PC-3 (cell line): ENCODE measurements around the gene ATF7IP2. TPM values are rescaled to one million over a fixed set of nuclear protein-coding genes. Genes with fewer than 3 reads are reported as not detected.
"Not testable (repeated sequence)": the region's sequence is repeated elsewhere in the genome, so short reads cannot be mapped to it uniquely, and the experiment has no call there.

Experiments
- ATAC-seq: fragments of 200-7000 bp; cut with Tn5 transposase; 2 replicates; pipeline ENCODE4 v1.9.1; 2020; ENCODE audit warnings: mild to moderate bottlenecking, moderate library complexity
- BruUV-seq: library from RNA; stranded (reverse); fragments of 400-500 nt; replicated peaks from 2 replicates; lab custom pipeline; 2021; lab: Mats Ljungman, UMichigan
- CTCF ChIA-PET: fragments of 300-600 bp; sonication (Branson Sonifier 250); formaldehyde crosslinking; loops from one replicate; lab custom pipeline; 2022; ENCODE audit warnings: antibody characterized with exemption; lab: Charles Lee
- POLR2A ChIA-PET: fragments of 300-600 bp; sonication (Branson Sonifier 250); formaldehyde crosslinking; loops from one replicate; lab custom pipeline; 2022; ENCODE audit warnings: antibody characterized with exemption; ENCODE audit not compliant: unreplicated experiment; lab: Charles Lee
- DNase-seq: peaks from one replicate; pipeline ENCODE4 v3.0.0-alpha.2; 2015
- H2AFZ ChIP-seq: fragments of 300-600 bp; sonication (generic); 2 replicates; pipeline ENCODE4 v1.6.0; 2016; ENCODE audit warnings: antibody characterized with exemption, low read length
- H3F3A ChIP-seq: fragments of 300-600 bp; sonication (generic); one replicate; pipeline ENCODE4 v1.6.0; 2017; ENCODE audit warnings: antibody characterized with exemption, low read length, control low read depth, mild to moderate bottlenecking; ENCODE audit not compliant: unreplicated experiment
- H3K27ac ChIP-seq: fragments of 300-600 bp; sonication (generic); 2 replicates; pipeline ENCODE4 v1.5.1; 2016; ENCODE audit warnings: mild to moderate bottlenecking, low read length
- H3K27me3 ChIP-seq: fragments of 300-600 bp; sonication (generic); 2 replicates; pipeline ENCODE4 v1.6.1; 2016; ENCODE audit warnings: low read length, mixed read lengths
- H3K36me3 ChIP-seq: fragments of 300-600 bp; sonication (generic); 2 replicates; pipeline ENCODE4 v1.6.1; 2016; ENCODE audit warnings: low read depth, mixed run types, low read length, mixed read lengths
- H3K4me1 ChIP-seq: fragments of 300-600 bp; sonication (generic); 2 replicates; pipeline ENCODE4 v1.5.1; 2016; ENCODE audit warnings: low read length; ENCODE audit not compliant: insufficient read depth
- H3K4me2 ChIP-seq: fragments of 300-600 bp; sonication (generic); 2 replicates; pipeline ENCODE4 v1.6.0; 2016; ENCODE audit warnings: low read length
- H3K4me3 ChIP-seq: fragments of 300-600 bp; sonication (generic); 2 replicates; pipeline ENCODE4 v1.5.1; 2016; ENCODE audit warnings: mild to moderate bottlenecking, low read length, mixed read lengths
- H3K79me2 ChIP-seq: fragments of 300-600 bp; sonication (generic); 2 replicates; pipeline ENCODE4 v1.6.1; 2017; ENCODE audit warnings: low read length, mixed read lengths
- H3K9ac ChIP-seq: fragments of 300-600 bp; sonication (generic); 2 replicates; pipeline ENCODE4 v1.6.0; 2016; ENCODE audit warnings: mild to moderate bottlenecking, low read length
- H3K9me2 ChIP-seq: fragments of 300-600 bp; sonication (generic); replicated peaks from 2 replicates; pipeline ENCODE4 v1.6.1; 2016; ENCODE audit warnings: mixed run types, low read length, mixed read lengths
- H3K9me3 ChIP-seq: fragments of 300-600 bp; sonication (generic); 2 replicates; pipeline ENCODE4 v1.6.1; 2016; ENCODE audit warnings: low read length, mixed read lengths
- H4K20me1 ChIP-seq: fragments of 300-600 bp; sonication (generic); 2 replicates; pipeline ENCODE4 v1.6.1; 2016; ENCODE audit warnings: low read length, mixed read lengths
- EZH2 ChIP-seq: fragments of 300-600 bp; sonication (generic); IDR thresholded peaks from one replicate; pipeline ENCODE4 v1.6.1; 2017; ENCODE audit warnings: antibody characterized with exemption, mild to moderate bottlenecking, low read length; ENCODE audit not compliant: unreplicated experiment
- EZH2phosphoT487 ChIP-seq: fragments of 300-600 bp; sonication (generic); IDR thresholded peaks from 2 replicates; pipeline ENCODE4 v1.6.1; 2018; ENCODE audit warnings: mild to moderate bottlenecking, antibody characterized with exemption, low read length, borderline replicate concordance
- intact Hi-C: fragments of 100-400 bp; cut with micrococcal nuclease; formaldehyde crosslinking; loops from 2 replicates; pipeline ENCODE4 v1.9.0; 2023
- total RNA-seq: library from RNA; depleted of rRNA; stranded (reverse); fragments of >200 nt; gene quantifications from 2 replicates; pipeline ENCODE4 v1.2.3, GENCODE V29; 2014
- TF ChIP-seq, protein P1 (sequence below): fragments of 300-600 bp; sonication (generic); conservative IDR thresholded peaks from 2 replicates; pipeline ENCODE4 v1.5.1; 2017; ENCODE audit warnings: antibody characterized with exemption, low read depth, mild to moderate bottlenecking, low read length

ATF7IP2 gene
- total RNA-seq, 1 experiment from 2014 or later, result 6.2 TPM

DNA sequence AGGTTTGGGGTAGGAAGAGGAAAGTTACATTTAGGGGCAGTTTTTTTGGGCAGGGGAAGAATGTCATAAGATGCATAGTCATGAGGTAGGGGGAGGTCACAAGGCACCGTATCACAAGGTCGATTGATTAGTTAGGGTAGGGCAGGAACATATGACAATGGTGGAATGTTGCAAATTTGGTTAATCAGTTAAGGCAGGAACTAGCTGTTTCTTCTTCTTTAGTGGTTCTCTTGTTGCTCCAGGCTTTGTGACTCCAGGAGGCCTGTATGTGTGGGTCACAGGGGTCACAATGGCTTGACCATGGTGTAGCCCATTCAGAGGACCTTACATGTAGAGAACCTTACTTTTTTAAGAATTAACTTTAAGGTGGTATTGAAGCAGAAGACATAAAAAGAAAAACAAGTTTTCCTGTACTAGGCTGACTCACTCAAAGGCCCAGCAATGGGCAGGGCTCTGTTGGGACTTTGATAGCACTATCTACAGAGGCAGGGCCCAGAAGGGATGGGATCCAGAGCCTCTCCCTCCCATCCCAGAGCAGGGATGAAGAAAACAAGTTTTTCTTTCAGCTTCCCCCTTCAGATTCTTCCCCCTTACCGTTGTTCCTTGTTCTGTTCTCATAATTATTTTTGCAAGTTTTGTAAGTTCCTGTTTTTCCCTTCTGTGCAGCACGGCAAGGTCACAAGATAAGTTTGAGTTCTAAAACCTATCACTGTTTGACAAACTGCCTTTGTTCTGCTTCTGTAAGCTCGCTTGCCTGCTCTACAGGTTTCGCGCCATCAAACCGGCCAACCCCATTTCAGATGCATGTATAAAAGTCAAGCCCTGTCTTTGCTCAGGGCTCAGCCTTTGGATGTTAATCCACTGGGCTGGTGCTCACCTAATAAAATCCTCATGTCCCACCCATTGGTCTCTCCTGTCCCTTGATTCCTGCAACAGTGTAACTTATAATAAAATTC, 45.8 kb upstream of the ATF7IP2 start:
- no peak for ATAC-seq
- no peak overlapping the region for H2AFZ ChIP-seq
- BruUV-seq, result no TSS peak
- no peak overlapping the region for H3K4me2 ChIP-seq
- DNase-seq, result no peak
- H3K9me3 ChIP-seq, result no peaks in the 10 kb centered on the region
- TF ChIP-seq, protein P1, sequence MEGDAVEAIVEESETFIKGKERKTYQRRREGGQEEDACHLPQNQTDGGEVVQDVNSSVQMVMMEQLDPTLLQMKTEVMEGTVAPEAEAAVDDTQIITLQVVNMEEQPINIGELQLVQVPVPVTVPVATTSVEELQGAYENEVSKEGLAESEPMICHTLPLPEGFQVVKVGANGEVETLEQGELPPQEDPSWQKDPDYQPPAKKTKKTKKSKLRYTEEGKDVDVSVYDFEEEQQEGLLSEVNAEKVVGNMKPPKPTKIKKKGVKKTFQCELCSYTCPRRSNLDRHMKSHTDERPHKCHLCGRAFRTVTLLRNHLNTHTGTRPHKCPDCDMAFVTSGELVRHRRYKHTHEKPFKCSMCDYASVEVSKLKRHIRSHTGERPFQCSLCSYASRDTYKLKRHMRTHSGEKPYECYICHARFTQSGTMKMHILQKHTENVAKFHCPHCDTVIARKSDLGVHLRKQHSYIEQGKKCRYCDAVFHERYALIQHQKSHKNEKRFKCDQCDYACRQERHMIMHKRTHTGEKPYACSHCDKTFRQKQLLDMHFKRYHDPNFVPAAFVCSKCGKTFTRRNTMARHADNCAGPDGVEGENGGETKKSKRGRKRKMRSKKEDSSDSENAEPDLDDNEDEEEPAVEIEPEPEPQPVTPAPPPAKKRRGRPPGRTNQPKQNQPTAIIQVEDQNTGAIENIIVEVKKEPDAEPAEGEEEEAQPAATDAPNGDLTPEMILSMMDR, result no peak
- TF ChIP-seq EZH2phosphoT487, result no peak
- TF ChIP-seq EZH2, result no peak
- H3K9me2 ChIP-seq, result no peaks in the 10 kb centered on the region
- ChIA-PET POLR2A (no interaction called here), CTCF (no interaction called here)
- no peak overlapping the region for H3K9ac ChIP-seq
- H4K20me1 ChIP-seq, result no peaks in the 10 kb centered on the region
- H3K27me3 ChIP-seq, result no peaks in the 10 kb centered on the region
- H3K4me1 ChIP-seq, result no peaks in the 10 kb centered on the region
- intact Hi-C loops, result no loop called here
- H3K36me3 ChIP-seq, result no peaks in the 10 kb centered on the region
- no peak overlapping the region for H3K4me3 ChIP-seq
- no peaks in the 10 kb centered on the region for H3K79me2 ChIP-seq
- no peak overlapping the region for H3K27ac ChIP-seq
- no peaks in the 10 kb centered on the region for H3F3A ChIP-seq

DNA sequence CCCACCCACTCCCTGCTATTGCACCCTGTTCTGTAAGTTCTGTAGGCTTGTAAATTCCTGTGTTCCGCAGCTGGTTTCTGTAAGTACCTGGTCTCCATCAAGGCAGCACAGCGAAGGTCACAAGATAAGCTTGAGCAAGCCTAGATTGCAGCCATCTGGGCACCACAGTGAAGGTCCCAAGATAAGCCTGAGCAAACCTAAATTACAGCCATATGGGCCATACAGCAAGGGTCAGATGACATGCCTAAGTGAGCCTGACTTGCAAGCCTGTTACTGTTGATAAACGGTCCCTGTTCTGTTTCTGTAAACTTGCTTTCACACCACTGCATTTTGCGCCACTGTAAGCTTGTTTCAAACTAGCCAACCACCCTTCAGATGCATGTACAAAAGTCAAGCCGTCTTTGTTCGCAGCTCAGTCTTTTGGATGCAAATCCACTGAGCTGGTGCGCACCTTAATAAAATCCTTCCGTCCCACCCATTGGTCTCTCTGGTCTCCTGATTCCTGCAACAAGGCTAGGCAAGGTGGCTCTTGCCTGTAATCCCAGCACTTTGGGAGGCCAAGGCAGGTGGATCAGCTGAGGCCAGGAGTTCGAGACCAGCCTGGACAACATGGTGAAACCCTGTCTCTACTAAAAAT, 42.6 kb upstream of the ATF7IP2 start:
- Histone ChIP-seq H3K9me3 (no peaks in the 10 kb centered on the region), H3K4me1 (no peaks in the 10 kb centered on the region), H3K4me3 (no peak overlapping the region), H3K9ac (no peak overlapping the region), H3K79me2 (no peaks in the 10 kb centered on the region), H2AFZ (no peak overlapping the region), H3K9me2 (no peaks in the 10 kb centered on the region), H3K27ac (no peak overlapping the region), H3K27me3 (no peaks in the 10 kb centered on the region), H4K20me1 (no peaks in the 10 kb centered on the region), H3F3A (no peaks in the 10 kb centered on the region), H3K36me3 (no peaks in the 10 kb centered on the region), H3K4me2 (no peak overlapping the region)
- ATAC-seq, result no peak
- intact Hi-C loops, result no loop called here
- BruUV-seq, result no TSS peak
- CTCF ChIA-PET, result no interaction called here
- POLR2A ChIA-PET, result no interaction called here
- TF ChIP-seq, protein P1, result no peak
- TF ChIP-seq EZH2, result no peak
- TF ChIP-seq EZH2phosphoT487, result no peak
- DNase-seq, result no peak

DNA sequence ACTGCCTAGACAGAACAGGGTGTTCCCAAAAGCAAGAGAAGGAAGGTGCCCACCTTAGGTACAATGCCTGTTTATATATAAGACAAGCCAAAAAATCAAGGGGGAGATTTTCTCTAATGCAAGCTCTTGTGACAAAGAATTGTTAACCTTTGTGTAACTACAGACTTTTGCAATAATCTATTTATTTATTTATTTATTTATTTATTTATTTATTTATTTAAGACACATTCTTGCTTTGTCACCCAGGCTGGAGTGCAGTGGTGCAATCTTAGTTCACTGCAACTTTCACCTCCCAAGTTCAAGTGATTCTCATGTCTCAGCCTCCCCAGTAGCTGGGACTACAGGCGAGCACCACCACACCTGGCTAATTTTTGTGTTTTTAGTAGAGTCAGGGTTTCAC, 41.2 kb upstream of the ATF7IP2 start:
- BruUV-seq, H3K4me3 ChIP-seq, H3K36me3 ChIP-seq, H4K20me1 ChIP-seq, H3K9ac ChIP-seq, H3K27me3 ChIP-seq, H3K9me3 ChIP-seq, H2AFZ ChIP-seq, CTCF ChIA-PET, H3K4me2 ChIP-seq, H3K27ac ChIP-seq, DNase-seq, ATAC-seq, POLR2A ChIA-PET, H3K4me1 ChIP-seq, intact Hi-C loops, H3F3A ChIP-seq, H3K79me2 ChIP-seq, H3K9me2 ChIP-seq: not testable (repeated sequence)
